Medulla oblongata (tissue), 1 donor: ENCODE measurements around the gene VAPA.
A peak's percentile ranks its signal among the peaks of the same experiment; 100 is the strongest.

ENCODE experiments used
- DNase-seq: peaks from one replicate; pipeline ENCODE4 v3.0.0-alpha.2; 2015; ENCODE audit errors: extremely low spot score

VAPA gene

DNA sequence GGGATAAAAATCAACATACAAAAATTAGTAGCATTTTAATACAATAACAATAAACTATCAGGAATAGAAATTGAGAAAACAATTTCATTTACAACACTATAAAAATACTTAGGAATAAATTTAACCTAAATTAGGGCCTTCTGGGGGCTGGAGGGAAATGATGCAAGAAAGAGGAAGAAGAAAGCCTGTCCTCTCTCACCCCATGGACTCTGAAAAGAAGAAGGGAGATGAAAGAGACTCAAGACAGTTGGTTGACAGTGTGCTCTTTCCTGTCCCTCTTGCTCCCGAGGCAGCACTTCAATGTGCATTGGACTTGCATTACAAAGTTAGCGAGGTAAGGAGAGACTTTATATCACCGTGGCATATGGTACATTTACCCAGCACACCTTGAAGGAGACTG, 88.5 kb downstream of the VAPA start:
- DNase-seq, result no peak

DNA sequence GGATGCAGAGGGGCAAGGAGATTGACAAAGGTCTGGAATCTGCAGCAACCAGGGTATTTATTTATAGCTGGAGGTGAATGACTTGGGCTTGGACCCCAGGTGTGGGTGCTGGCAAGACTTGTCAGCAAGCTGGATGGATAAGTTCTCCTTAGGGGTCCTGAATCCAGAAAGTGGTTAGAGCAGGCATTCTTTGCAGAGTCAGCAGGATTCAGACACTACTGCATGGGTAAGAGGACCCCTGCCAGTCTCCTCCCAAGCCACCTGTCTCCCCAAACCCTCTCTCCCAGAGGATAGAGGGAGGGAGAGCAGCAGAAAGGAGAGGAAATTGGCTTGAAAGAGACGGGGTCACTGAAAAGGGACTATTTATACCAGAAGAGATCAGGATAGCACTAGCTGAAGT, 89.5 kb downstream of the VAPA start:
- no peak for DNase-seq

DNA sequence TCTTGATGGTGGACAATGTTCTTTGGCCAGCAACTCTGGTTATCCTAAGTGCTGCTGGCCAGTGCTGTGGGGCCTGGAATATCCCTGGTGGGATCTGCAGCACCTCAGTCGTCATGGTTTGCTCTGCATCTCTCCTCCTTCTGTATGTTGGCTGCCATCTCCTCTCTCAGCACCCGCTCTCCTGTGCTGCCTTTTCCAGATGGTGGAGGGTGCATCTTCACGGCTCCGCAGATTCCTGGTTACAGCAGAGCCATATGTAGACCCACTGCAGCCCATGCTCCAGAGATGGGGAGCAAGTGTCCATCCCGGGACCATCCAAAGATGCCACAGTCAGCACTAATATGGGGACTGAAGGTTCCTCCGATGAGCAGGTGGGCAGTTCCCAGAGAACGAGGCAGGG, 90.0 kb downstream of the VAPA start:
- DNase-seq, result no peak

DNA sequence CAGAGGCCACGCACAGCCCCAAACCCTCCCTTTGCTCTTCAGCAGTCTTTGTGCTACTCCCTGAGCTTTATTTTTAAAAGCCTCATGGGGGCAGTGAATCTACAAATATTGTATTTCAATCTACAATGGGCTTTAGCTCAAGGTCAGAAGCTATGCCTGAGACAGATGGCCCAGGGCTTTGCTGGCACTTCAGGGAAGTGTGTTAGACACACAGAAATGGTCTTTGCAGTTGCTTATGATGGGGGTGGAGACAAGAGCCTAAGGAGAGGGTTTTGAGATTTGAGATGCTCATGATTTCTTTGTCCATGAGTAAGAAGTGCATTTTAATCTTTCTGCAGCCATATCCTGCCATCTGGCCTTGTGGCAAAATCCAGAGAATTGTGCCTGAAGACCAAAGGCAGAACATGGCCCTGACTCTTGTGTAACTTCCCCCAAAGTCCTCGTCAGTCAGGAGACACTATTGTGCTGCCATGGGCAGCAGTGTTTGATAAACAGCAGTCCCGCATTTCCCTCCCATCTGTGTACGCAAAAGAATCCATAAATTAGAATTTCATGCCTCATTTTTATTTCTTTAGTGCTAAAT, 92.6 kb downstream of the VAPA start:
- DNase-seq, result peak; percentile 53

DNA sequence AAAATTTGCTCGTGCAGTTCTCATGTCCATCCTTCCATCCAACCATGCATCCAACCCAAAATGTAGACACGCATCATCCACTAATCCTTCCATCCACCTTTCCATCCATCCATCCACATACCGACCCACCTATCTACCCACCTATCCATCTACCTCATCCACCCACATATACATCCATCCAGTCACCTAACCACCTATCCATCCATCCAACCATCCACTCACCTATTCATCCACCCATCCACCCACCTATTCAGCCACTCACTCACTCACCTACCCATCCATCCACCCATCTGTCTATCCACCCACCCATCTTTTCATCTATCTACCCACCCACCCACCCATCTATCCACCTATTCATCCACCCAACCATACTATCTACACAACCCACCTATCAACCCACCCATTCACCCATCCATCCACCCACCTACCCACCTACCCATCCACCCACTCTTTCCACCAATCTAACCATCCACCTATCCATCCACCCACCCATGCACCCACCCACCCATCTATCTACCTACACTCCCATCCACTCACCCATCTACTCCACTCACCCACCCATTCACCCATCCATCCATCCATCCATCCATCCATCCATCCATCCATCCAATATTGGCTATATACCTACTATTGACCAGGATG, 94.3 kb downstream of the VAPA start:
- no peak for DNase-seq
